Left renal cortex interstitium (tissue), 4 donors: ENCODE measurements around the gene YKT6. TPM values are rescaled to one million over a fixed set of nuclear protein-coding genes. Genes with fewer than 3 reads are reported as not detected.
"Not testable (repeated sequence)": the region's sequence is repeated elsewhere in the genome, so short reads cannot be mapped to it uniquely, and the experiment has no call there.

Source experiments
- DNase-seq, 4 donors: peaks; one replicate each; pipeline ENCODE4 v3.0.0-alpha.2; 2013; ENCODE audit warnings: low read depth in 4 of 4, low spot score in 2 of 4, missing footprints in 1 of 4
- polyA plus RNA-seq, 4 donors: library from polyadenylated mRNA; unstranded; fragments of 120-200 nt; gene quantifications; one replicate each; pipeline ENCODE4 v1.2.1, GENCODE V29; 2013; ENCODE audit not compliant: insufficient read length in 4 of 4

The YKT6 gene
- polyA plus RNA-seq, 4 donors, result 74.4 to 82.3 (median 76.6) TPM

DNA sequence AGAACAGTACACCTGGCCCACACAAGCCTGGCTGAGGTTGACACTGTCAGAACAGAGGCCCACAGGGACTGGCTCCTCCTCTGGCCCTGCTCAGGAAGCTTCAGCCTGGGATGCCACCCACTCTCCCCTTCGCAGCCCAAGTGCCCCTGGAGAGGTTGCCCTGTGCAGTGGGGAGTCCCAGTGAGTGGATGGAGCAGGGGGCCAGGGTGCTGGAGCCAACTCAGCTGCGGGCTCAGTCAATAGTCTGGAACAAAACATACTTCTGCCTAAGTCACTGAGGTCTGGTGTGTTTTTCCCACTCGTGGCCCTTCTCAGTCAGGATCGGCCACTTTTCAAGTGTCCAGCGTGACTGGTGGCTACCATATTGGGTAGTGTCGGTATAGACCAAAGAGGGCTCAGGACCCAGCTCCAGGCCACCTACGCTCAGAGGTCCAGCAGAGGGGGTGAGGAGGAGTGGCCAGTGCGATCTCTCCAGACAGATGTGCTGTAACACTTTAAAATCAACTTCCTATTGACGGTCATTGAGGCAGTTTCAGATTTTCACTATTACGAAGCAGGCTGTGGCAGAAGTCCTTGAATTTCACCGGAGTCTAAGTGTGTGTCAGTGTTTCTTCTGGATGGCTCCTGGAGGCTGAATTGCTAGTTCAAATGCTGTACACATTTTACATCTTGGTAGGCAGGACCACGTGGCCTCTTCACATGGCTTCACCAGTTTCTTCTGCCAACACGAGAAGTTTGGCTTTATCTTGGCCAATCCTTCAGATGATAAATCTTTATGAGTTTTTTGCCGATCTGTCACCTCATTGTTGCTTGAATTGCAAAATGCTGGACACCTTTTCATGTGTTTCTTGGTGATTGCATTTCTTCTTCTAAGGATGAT is 10.5 kb upstream of the YKT6 start:
- no peak for DNase-seq

DNA sequence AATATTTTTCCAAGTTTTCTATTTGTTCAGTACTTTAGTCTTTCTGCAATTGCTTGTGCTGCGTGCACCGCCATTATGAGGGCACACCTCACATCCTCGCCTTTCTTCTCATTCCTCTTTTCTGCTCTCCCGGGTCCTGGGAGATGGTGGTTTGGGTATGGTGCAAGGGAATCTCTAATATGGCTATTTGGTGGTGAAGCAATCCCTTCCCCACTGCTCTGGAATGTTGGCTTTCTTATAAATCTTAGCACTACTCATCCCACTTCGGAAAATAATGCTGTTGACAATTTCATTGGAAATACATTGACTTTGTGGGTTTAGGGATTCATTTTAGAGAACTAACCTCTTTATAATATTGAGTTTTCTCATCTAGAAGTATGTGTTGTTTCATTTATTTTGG is 9.6 kb upstream of the YKT6 start:
- no peak for DNase-seq

DNA sequence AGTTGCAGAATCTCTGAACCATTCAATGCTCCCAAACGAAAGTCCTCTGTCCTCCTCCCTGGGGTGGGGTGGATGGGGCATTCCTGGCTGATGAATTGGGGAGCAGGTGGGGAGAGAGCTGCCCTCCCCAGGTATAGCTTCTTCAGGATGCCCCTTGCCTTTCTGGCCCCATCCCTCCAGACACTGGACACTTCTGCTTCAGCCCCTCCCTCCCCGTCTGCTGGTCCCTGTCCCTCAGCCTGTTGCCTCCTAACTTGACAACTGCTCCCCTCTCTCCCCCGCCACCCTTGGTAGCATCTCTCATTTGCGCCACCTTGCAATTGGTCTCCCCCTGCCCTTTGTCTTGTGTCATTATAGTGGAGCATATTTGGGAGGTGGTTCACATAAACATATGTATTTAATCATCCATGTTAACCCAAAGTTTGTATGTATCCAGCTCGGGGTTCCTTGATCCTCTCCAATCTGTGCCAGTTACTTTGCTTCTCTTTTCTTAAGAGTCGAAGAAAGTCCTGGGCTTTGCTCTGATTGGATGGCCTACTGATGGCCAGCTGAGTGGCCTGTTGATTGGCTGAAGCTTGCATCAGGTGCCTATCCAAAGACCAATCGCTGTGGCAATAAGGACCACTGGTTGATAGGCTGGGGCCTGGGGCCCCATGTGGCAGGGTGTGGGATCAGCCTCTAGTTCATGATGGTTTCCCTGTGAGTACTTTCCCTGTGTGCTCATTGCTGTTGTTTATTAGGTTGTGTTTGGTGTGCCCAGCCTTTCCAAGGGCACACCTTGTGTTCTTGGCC is 7.6 kb upstream of the YKT6 start:
- no peak for DNase-seq

DNA sequence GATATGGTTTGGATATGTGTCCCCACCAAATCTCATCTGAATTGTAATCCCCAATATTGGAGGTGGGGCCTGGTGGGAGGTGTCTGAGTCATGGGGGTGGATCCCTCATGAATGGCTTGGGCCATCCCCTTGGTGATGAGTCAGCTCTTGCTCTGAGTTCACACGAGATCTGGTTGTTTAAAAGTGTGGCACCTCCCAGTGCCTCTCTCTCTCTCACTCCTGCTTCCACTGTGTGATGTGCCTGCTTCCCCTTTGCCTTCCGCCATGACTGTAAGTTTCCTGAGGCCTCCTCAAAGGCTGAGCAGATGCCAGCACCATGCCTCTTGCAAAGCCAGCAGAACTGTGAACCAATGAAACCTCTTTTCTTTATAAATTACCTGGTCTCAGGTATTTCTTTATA is 6.7 kb upstream of the YKT6 start:
- DNase-seq, result no peak

DNA sequence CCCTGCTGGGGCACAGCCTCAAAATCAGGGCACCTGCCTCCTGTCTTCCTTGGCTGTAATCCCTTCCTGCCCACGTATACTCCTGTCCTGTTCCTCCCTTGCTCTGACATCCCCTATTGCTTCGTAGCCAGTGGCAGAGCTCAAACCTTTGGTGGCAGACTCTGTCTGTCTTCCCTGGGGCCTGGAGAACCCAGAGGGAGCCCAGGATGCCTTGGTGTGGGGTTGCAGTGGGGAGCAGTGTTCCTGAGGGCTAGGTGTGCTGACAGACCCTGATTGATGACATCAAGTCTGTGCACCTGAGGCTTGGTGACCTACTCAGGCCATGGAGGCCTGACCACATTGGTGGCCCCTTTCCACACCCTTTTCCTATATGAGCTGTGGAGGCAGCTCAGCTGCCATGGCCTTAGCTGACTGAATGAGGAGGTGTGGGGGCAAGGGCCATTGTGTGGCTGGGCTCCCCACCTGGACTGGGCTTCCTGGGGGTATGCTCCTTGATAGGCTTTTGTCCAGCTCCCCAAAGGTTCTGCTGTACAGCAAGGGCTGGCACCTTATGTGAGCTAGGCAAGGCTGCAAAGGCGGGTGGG is 6.1 kb upstream of the YKT6 start:
- no peak for DNase-seq

DNA sequence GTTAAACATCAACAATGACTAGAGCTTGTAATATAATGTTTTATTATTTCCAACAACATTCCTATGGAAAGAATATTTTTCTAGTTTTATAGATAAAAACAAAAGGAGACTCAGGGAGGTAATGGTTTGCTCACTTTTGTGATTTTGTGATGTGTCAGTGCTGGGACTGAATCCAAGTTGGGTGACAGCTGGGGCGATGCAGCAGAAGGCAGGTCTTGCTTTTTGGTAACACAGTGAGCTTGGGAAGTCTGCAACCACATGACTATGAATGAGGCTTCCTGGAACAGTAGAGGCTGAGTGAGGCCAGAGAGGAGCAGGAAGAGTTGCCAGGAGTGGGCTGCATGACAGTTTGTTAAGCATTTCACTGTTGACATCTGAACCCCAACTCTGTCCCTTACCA is 4.9 kb upstream of the YKT6 start:
- no peak for DNase-seq

DNA sequence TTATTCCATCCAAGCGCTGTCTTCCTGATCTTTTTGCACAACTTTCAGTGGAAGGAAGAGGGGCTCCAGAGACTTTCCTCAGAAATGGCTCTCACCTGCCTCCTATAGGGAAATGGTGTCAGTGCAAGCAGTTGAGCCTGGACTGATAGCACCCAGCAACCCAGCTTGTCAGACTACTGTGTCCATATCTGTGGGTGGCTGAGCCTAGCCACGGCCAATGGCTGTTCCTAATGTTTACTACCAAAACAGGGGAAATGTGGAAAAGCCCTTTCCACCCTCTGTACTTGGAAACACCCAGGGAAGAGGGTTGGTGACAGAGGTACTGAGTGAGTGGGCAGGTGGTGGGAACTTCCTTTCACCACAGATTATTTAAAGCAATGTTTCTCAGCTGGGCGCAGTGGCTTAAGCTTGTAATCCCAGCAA is 4.3 kb upstream of the YKT6 start:
- DNase-seq, result no peak

DNA sequence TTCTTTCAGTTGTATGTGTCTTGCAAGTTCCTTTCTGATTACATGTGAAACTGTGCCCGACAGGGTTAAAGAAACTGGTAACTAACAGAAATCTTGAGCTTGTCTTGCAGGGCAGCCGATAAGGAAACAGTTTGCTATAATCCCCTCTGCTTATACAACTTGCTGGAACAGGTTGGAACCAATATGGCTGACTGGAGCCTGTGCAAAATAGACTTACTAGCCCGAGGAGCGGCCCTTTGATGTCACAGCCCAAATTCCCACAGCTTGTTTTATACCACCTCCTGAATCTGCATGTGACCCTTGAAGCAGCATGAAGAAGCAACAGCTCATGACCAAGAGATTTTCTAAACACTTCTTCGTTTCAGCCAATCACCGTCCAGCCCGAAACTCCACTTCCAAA is 3.3 kb upstream of the YKT6 start:
- DNase-seq, result no peak

DNA sequence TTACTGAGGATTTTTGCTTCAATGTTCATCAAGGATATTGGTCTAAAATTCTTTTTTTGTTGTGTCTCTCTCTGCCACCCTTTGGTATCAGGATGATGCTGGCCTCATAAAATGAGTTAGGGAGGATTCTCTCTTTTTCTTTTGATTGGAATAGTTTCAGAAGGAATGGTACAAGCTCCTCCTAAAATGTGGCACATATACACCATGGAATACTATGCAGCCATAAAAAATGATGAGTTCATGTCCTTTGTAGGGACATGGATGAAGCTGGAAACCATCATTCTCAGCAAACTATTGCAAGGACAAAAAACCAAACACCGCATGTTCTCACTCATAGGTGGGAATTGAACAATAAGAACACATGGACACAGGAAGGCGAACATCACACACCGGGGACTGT is 615 bp upstream of the YKT6 start:
- DNase-seq, result not testable (repeated sequence)

DNA sequence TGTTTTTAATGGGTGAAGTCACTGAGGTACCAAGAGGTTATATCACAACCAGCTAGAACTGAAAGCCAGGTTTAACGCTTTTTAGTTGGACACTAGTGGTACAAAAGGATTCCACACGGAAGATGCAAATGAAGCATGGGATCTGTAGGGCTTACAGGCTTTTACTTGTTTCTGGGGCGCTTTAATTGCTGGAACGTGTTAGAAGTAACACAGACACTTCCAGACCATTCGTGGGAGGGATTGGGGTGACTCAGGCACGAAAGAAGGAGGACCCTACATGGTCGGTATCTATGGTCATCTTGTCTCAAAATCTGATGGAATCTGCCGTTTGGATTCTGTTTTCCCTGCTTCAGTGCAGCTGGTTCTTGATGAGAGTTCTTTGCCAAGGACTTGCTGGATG is 1.0 kb downstream of the YKT6 start:
- DNase-seq, result no peak

DNA sequence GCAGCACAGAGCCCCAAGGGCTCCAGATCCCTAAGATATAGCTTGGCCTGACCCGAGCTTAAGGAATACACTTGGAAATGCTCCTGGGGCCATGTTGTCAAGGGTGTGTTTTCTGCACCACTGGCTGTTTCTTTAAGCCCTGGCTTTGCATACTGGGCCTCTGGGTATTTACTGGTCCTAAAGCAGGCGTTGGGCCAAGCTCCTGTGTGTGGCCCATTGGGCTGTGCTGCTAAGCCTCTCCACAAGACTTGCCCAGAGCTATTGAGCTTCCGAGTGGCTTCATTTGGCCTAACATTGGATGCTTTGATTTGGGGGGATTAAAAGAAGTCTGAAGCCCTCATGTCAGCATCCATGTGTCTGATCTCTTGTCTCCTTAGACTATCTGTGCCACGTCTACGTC is 5.2 kb downstream of the YKT6 start:
- DNase-seq, result no peak

DNA sequence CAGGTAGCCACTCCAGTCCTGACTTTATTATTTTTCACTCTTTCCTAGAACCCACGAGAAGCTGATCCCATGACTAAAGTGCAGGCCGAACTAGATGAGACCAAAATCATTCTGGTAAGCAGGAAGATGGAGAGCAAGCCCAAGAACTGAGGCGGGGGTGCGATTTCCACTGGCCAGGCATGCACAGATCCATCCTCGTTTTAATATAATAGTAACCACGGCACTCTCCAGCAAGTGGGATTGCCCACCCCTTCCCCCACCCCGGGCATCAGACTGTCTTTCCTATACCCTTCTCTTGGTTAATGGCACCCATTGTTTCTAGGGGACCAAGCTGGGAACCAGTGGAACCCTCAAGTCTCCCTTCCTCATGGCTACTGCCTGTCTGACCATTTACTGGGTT is 7.3 kb downstream of the YKT6 start:
- no peak for DNase-seq

DNA sequence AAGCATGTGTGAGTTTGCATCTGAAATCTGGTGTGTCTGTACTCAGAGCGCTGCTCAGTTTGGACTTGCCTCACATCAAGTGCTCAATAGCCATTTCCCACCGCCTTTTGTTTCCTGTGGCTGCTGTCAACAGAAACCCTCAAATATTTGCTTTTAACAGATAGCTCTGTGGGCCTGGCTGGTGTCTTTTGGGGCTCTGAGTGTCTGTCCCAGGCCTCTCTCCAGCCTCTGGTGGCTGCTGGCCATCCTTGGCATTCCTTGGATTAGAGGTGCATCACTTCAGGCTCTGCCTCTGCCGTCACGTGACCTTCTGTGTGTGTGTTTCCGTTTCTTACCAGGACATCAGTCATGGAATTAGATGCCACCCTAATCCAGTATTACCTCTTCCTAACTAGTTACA is 9.3 kb downstream of the YKT6 start:
- DNase-seq, result no peak

DNA sequence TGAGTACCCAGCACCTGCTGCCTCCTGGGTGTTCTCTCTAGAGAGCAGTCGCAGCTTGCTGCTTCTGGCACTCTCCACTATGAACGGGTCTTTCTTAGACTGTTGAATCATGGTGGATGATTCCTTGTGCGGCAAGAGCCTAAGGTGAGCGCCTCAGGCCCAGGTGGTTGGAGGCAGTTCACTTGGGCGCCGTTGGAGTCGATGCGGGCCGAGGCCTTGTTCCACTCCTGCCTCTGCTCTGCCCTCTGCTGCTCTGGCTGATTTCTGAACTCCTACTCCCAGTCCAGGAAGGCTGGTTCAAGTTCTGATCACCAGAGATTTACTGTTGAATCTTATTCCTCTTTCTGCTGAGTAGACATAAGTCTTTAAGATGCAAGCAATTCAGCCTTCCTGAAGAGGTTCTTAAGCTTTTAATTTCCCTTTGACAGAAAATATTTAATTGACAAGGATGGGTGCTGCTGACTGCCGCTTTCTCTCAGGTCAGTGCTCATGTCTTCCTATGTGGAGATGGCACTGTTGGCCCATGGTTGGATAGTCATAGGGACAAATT is 10.4 kb downstream of the YKT6 start:
- DNase-seq, result no peak

DNA sequence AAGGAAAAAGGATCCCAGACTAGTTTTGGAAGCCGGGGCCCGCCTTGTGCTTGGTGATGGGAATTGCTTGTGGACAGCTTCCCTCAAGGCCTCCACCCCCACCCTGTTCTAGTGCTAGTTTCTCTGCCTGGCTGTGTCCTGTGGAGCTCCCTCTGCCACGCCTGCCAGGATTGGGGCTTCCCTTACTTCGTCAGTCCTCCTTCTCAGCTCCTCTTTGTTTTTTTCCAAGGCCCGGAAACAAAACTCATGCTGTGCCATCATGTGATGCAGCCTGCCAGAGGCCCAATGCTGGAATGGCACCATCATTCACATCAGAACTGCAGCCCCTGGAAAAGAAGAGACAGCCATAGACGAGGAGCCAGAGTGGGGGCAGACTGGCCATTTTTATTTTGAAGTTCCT is 11.2 kb downstream of the YKT6 start:
- DNase-seq, result no peak

DNA sequence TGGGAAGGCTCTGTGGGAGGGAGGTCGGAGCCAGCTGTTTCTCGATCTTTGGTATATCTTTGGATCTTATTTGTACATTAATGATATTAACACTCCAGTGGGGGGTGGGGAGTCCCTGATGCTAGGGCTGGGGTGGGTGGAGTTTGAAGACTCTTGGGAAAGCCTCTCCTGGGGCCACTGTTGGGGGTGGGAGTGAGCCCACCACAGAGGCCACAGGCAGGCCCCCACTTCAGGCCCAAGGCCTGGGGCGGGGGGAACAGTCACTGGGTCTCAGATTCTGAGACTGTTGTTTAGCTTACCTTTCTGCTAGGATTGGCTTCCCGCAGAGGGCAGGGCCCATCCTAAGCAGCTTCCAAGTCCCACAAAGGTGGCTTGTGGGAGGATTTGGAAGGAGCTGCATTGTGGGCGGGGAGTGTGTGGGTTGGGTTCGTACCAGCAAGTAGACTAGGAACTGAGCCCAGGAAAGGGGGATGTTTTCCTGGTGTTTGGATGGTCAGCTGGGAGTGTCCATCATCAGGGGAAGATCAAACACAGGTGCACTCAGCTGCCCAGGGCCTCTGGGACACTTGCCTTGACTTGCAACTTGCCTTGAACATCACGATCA is 11.9 kb downstream of the YKT6 start:
- DNase-seq, result no peak

DNA sequence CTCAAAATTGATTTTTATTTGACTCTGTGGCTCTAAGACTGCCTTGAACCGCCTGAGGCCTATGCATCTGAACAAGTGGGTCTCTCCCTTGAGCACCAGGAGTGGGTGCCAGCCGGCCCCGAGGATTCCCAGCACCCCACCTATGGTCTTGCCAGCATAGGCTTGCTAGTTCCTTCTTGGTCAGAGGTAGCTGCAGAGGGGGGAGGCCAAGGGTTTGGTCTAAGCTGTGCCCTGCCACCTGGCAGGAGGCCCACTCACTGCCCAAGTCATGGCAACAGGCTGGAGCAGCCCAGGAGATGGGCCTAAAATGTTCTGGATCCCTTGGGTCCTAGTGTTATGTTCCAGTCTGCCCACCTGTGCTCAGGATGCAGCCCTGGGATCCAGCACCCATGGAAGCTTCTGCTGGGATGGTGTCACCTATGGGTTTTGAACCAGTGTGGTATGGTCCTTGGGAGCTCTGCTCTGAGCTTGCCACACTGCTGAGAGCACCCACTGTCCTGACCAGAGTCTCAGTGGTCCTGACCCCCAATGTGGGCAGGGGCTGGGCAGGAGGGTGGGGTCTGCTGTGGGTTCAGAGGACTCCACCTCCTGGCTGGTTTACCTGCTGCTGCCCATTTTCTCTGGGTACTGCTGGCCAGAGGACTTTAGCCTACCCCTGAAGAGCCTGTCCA is 12.6 kb downstream of the YKT6 start:
- DNase-seq, result no peak

DNA sequence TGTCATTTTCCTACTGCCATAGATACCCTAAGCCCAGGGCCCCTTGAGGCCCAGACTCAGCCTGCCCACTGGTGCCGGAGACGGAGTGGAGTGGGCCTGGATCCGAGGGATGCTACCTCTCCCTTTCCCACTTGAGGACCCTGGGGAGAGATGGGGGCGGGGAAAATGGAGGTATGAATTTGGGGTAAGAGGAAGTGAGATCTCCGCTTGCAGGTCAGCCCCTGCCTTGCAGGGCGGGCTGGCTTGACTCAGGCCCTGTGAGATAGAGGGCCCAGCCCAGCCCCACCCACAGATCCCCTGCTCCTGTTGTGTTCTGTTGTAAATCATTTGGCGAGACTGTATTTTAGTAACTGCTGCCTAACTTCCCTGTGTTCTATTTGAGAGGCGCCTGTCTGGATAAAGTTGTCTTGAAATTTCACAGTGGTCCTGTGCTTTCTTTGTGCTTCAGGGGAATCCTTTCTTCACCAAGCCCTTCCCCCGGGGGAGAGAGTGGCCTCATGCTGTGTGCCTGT is 13.2 kb downstream of the YKT6 start:
- no peak for DNase-seq

DNA sequence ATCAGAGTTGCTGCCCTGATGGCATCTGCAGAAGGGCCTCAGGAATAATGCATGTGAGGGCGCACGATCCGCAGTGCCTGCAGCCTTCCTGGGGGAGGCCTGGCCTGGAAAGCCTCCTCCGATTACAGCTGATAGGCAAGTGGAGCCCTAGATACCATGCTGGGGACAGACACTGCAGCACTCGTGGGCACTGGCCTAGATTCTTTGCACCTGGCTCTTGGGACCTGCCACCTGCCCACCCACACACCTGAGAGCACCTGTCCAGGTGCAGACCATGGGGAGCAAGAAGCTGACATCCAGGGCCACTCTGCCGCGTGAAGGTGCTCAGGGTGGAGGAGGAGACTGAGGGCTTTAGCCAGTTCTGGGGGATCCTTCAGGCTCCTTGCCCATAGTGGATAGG is 14.8 kb downstream of the YKT6 start:
- DNase-seq, result no peak

DNA sequence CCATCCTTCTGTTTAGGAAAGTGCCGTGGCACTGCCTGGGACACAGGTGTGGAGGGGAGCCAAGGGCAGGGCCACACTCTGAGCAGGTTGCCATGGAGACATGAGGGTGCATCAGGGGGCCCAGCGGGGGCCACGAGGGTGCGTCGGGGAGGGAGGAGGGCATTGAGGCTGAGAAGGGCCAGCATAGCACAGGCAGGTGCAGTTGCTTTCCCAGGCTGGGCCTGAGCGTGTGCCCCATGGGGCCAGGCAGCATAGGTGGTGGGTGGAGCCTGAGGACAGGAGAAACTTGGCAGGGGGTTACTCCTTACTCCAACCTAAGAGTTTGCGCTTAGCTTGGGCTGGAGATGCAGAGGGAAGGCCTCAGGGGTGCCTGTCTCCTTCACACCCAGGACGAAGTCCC is 15.2 kb downstream of the YKT6 start:
- no peak for DNase-seq
